Fibroblast of mammary gland (primary cell): ENCODE results near the gene TNF.
"Not testable (repeated sequence)": the region's sequence is repeated elsewhere in the genome, so short reads cannot be mapped to it uniquely, and the experiment has no call there.

ENCODE experiments used
- DNase-seq: peaks from one replicate; pipeline ENCODE4 v3.0.0-alpha.2; 2010; ENCODE audit warnings: low read depth
- H3K4me3 ChIP-seq: 2 replicates; pipeline ENCODE4 v1.5.1; 2011; ENCODE audit warnings: low read depth, mild to moderate bottlenecking, low read length, moderate library complexity; ENCODE audit not compliant: control insufficient read depth
- TF ChIP-seq, protein P1 (sequence below): conservative IDR thresholded peaks from 2 replicates; pipeline ENCODE4 v1.5.1; 2011; ENCODE audit warnings: low read depth, low read length, inconsistent platforms; ENCODE audit not compliant: control insufficient read depth, insufficient read depth

The TNF gene

DNA sequence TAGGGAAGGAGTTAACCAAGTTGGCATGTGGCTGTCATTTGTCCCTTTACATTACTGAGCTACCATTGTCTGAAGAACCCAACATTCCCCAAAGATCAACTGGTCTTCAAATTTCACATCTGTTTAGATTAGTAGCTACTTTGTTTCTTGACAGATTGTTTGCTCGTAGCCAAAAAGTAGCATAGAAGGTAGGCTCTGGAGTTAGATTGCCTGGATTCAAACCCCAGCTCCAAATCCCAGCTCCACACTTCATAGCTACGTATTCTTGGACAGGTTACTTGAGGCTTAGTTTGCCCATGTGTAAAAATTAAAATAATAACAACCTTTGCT lies 26.9 kb upstream of the TNF start:
- TF ChIP-seq, protein P1, sequence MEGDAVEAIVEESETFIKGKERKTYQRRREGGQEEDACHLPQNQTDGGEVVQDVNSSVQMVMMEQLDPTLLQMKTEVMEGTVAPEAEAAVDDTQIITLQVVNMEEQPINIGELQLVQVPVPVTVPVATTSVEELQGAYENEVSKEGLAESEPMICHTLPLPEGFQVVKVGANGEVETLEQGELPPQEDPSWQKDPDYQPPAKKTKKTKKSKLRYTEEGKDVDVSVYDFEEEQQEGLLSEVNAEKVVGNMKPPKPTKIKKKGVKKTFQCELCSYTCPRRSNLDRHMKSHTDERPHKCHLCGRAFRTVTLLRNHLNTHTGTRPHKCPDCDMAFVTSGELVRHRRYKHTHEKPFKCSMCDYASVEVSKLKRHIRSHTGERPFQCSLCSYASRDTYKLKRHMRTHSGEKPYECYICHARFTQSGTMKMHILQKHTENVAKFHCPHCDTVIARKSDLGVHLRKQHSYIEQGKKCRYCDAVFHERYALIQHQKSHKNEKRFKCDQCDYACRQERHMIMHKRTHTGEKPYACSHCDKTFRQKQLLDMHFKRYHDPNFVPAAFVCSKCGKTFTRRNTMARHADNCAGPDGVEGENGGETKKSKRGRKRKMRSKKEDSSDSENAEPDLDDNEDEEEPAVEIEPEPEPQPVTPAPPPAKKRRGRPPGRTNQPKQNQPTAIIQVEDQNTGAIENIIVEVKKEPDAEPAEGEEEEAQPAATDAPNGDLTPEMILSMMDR, result no peak
- DNase-seq, result no peak
- peak overlapping the region; percentile 41 for H3K4me3 ChIP-seq

DNA sequence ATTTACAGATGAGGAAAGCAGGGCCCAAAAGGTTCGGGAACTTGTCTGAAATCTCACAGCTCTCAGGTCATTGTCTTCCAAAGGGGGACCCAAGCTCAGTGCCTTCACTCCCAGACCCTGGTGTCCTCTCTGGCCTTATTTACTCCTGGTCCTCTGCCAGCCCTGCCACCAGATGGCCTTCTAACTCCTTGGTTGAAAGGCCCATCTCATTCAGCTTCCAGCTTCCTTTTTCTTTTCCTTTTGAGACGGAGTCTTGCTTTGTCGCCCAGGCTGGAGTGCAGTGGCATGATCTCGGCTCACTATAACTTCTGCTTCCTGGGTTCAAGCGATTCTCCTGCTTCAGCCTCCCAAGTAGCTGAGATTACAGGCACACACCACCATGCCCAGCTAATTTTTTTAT lies 24.0 kb upstream of the TNF start:
- TF ChIP-seq, protein P1, result peak; percentile 38
- not testable (repeated sequence) for H3K4me3 ChIP-seq
- peak; percentile 57 for DNase-seq

DNA sequence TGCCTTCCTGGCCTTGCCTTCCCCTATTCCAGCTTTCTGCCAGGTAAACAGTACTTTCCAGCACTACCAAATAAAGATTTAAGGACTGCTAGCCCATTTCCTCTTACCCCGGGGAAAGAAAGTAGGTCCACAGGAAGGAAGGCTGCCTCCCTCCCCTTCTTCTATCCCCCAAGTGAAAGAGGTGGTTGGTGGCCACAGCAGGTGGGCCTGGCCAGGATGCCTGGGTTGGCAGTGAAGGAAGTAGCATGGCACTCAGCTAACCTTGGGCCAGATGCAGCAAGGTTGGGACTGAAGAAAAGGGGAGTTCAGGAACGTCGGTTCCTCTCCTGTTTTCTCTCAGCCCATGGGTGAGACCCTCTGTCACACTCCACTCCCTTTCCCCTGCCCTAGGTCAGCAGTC lies 19.1 kb upstream of the TNF start:
- TF ChIP-seq, protein P1, result no peak
- no peak overlapping the region for H3K4me3 ChIP-seq
- no peak for DNase-seq

DNA sequence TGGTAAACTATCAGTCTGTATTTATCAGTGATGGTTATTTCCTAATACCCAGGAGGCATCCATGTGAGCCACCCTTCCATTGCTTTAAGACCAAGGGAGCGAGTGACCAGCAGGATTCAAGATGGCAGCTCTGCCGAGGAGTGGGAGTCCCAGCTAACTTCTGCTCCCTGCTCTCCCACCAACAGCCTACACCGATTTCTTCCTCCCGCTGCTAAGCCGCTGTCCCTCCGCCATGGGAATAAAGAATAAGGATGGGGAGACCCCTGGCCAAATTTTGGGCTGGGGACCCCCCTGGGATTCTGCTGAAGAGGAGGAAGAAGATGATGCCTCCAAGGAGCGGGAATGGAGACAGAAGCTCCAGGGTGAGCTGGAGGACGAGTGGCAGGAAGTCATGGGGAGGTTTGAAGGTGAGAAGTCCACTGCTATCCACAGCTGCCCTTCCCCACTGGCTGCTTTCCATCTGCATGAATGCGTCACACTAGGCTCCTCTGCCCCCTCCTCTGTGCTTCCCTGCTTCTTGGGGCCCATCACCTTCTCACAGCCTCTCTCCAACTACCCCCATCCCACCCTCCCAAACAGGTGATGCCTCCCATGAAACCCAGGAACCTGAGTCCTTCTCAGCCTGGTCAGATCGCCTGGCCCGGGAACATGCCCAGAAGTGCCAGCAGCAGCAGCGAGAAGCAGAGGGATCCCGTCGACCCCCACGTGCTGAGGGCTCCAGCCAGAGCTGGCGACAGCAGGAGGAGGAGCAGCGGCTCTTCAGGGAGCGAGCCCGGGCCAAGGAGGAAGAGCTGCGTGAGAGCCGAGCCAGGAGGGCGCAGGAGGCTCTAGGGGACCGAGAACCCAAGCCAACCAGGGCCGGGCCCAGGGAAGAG lies 17.7 kb upstream of the TNF start:
- no peak overlapping the region for H3K4me3 ChIP-seq
- TF ChIP-seq, protein P1, result no peak

DNA sequence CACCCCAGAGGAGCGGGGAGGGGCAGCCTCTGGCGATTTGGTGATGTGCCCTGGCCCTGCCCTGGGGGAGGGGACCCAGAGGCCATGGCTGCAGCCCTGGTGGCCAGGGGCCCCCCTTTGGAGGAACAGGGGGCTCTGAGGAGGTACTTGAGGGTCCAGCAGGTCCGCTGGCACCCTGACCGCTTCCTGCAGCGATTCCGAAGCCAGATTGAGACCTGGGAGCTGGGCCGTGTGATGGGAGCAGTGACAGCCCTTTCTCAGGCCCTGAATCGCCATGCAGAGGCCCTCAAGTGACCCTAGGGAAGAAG lies 17.1 kb upstream of the TNF start:
- no peak overlapping the region for H3K4me3 ChIP-seq
- no peak for DNase-seq
- TF ChIP-seq, protein P1, result no peak

More for the DNA sequence above, 17.7 kb upstream of the TNF start:
- no peak for DNase-seq

DNA sequence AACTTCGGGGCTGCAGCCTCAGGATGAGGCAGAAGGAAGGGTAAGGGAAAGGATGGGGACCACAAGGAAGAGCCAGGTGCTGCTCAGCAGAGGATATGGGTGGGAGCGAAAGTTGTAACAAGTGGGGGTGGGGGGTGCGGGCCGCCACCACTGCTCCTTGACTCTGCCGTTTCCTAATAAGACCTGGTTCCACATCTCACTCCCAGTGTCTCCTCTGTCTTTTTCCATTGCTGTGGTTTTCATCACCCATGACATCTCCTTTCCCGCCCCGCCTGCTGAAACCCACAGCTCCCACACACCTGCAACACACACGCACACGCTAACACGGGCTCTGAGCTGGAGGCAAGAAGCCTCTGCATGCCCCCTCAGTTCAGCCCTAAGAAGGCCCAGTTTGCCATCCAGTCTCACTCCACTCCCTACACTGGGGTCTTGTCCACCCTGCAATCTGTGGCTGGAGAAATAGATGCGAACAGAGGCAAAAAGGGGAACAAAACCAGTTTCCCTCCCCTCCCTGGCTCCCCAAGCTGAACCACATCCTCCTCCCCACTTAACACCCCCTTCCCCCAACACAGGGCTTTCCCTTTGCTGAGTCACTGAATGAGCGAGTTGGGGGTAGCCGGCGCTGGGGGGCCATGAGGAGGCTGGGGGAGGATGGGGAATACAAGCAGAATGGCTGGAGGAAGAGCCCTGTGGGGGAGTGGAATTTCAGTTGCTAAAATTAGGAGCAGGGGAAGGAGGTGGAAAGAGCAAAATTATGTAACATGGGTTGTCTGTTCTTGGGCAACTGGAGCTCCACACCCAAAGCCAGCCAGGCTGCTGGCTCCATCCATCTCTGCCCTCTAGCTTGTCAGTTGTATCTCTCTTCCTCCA lies 16.5 kb upstream of the TNF start:
- no peak overlapping the region for H3K4me3 ChIP-seq
- TF ChIP-seq, protein P1, result no peak
- no peak for DNase-seq
